ENCODE results near the gene CYYR1. TPM values are rescaled to one million over a fixed set of nuclear protein-coding genes. Genes with fewer than 3 reads are reported as not detected.

CYYR1 gene
- total RNA-seq, 2 experiments from 2014 or later = not detected

DNA sequence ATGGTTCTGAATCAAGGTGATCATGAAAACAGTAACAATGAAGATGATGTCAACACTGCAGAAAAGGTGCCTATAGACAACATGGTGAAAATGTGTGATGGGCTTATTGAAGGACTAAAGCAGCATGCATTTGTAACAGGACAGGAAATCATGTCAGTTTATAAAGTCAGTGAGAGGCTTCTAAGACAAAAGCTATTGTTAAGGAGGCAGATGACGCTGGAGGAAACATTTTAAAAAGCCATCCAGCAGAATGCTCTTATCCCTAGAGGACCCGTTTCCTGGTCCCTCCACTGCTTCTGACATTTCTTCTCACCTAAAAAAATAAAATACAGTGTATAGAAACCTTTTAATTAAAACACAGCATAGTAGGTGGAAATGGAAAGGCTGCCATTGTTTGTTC is 40.9 kb downstream of the CYYR1 start:
- Histone ChIP-seq H2AFZ (ENCODE audit: low read length) (no peak overlapping the region), H3K4me3 (ENCODE audit: low read depth, low read length, poor library complexity, severe bottlenecking) (no peak overlapping the region), H4K20me1 (ENCODE audit: insufficient read depth, low read length) (no peaks in the 10 kb centered on the region), H3K4me1 (ENCODE audit: insufficient read depth, low read length, poor library complexity, severe bottlenecking) (no peaks in the 10 kb centered on the region), H3K36me3 (ENCODE audit: insufficient read depth, low read length) (no peaks in the 10 kb centered on the region), H3K9me3 (ENCODE audit: low read length) (peaks cover 6% of the 10 kb centered on the region; the same call in 1 of the 2 replicates), H3K4me2 (ENCODE audit: low read length) (no peak overlapping the region), H3K27ac (ENCODE audit: low read depth, low read length, poor library complexity, severe bottlenecking) (no peak overlapping the region), H3K9me2 (ENCODE audit: insufficient read depth, low read length) (no peaks in the 10 kb centered on the region), H3K79me2 (ENCODE audit: insufficient read depth, low read depth, low read length) (no peaks in the 10 kb centered on the region)
- BruUV-seq (replicated peaks) = no TSS peak
- intact Hi-C loops (cut with micrococcal nuclease; ENCODE audit: unreplicated experiment) = no loop called here
- CTCF ChIA-PET (ENCODE audit: unreplicated experiment) = no interaction called here
- POLR2A ChIA-PET = no interaction called here
- no peak for DNase-seq (ENCODE audit: low spot score)
- TF ChIP-seq, protein P1, sequence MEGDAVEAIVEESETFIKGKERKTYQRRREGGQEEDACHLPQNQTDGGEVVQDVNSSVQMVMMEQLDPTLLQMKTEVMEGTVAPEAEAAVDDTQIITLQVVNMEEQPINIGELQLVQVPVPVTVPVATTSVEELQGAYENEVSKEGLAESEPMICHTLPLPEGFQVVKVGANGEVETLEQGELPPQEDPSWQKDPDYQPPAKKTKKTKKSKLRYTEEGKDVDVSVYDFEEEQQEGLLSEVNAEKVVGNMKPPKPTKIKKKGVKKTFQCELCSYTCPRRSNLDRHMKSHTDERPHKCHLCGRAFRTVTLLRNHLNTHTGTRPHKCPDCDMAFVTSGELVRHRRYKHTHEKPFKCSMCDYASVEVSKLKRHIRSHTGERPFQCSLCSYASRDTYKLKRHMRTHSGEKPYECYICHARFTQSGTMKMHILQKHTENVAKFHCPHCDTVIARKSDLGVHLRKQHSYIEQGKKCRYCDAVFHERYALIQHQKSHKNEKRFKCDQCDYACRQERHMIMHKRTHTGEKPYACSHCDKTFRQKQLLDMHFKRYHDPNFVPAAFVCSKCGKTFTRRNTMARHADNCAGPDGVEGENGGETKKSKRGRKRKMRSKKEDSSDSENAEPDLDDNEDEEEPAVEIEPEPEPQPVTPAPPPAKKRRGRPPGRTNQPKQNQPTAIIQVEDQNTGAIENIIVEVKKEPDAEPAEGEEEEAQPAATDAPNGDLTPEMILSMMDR (conservative IDR thresholded peaks at IDR 0.05; ENCODE audit: low read length) = no peak
- no peak for TF ChIP-seq EZH2phosphoT487 (IDR thresholded peaks at IDR 0.05; ENCODE audit: borderline replicate concordance, low read depth, low read length)

DNA sequence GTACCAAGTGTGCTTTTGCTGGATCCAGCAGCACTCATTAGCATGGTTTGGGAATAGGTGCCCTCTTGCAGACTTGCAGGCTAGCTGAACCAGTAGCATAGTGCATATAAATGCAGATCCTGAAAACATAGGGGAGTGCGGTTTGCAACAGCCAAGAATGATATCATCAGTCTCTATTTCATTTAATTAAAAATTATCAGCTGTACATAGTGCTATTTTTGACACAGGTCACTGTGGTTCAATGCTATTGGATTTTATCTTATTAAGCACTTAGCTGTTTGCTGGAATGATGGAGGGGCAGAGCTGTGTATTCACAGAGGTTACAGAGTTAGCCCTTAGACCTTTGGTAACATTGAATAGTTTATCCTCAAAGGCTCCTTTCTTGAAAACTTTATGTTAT is 43.6 kb downstream of the CYYR1 start:
- H3K4me3 ChIP-seq (ENCODE audit: low read depth, low read length, poor library complexity, severe bottlenecking) = no peak overlapping the region
- DNase-seq (ENCODE audit: low spot score) = no peak
- H2AFZ ChIP-seq (ENCODE audit: low read length) = no peak overlapping the region
- BruUV-seq (replicated peaks) = no TSS peak
- intact Hi-C loops (cut with micrococcal nuclease; ENCODE audit: unreplicated experiment) = no loop called here
- H3K4me2 ChIP-seq (ENCODE audit: low read length) = no peak overlapping the region
- no peaks in the 10 kb centered on the region for H3K9me3 ChIP-seq (ENCODE audit: low read length)
- H4K20me1 ChIP-seq (ENCODE audit: insufficient read depth, low read length) = no peaks in the 10 kb centered on the region
- CTCF ChIA-PET (ENCODE audit: unreplicated experiment) = no interaction called here
- no peak overlapping the region for H3K27ac ChIP-seq (ENCODE audit: low read depth, low read length, poor library complexity, severe bottlenecking)
- no peaks in the 10 kb centered on the region for H3K9me2 ChIP-seq (ENCODE audit: insufficient read depth, low read length)
- H3K4me1 ChIP-seq (ENCODE audit: insufficient read depth, low read length, poor library complexity, severe bottlenecking) = no peaks in the 10 kb centered on the region
- TF ChIP-seq, protein P1 (conservative IDR thresholded peaks at IDR 0.05; ENCODE audit: low read length) = no peak
- no peak for TF ChIP-seq EZH2phosphoT487 (IDR thresholded peaks at IDR 0.05; ENCODE audit: borderline replicate concordance, low read depth, low read length)
- no peaks in the 10 kb centered on the region for H3K36me3 ChIP-seq (ENCODE audit: insufficient read depth, low read length)
- H3K79me2 ChIP-seq (ENCODE audit: insufficient read depth, low read depth, low read length) = no peaks in the 10 kb centered on the region
- POLR2A ChIA-PET = no interaction called here

DNA sequence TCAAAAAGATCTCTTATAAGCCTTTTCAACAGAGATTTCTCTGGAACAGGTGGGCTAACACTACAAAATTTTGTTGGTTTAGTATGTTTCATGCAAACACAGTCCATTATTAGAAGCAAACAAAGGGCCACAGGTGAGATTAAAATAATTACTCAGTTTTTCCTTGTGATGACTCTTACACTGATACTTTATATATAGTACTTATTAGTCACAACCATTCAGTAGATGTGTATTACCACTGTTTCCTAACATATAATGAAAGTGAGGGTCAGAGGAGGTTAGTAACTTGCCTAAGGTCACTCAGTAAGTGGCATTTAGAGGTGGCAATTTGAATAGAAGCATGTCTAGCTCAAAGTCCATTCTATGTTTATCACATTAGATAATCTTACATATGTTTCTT is 44.2 kb downstream of the CYYR1 start:
- ChIA-PET POLR2A (interaction anchor here (0.5 kb wide), 1 partner anchor 424 kb away, joined by 4 read pairs; no protein-coding TSS in a partner anchor), CTCF (ENCODE audit: unreplicated experiment) (no interaction called here)
- H3K9me3 ChIP-seq (ENCODE audit: low read length) = no peaks in the 10 kb centered on the region
- no peaks in the 10 kb centered on the region for H3K79me2 ChIP-seq (ENCODE audit: insufficient read depth, low read depth, low read length)
- no peaks in the 10 kb centered on the region for H4K20me1 ChIP-seq (ENCODE audit: insufficient read depth, low read length)
- no TSS peak for BruUV-seq (replicated peaks)
- H2AFZ ChIP-seq (ENCODE audit: low read length) = no peak overlapping the region
- H3K4me2 ChIP-seq (ENCODE audit: low read length) = no peak overlapping the region
- TF ChIP-seq EZH2phosphoT487 (IDR thresholded peaks at IDR 0.05; ENCODE audit: borderline replicate concordance, low read depth, low read length) = no peak
- DNase-seq (ENCODE audit: low spot score) = no peak
- H3K4me1 ChIP-seq (ENCODE audit: insufficient read depth, low read length, poor library complexity, severe bottlenecking) = no peaks in the 10 kb centered on the region
- no peaks in the 10 kb centered on the region for H3K9me2 ChIP-seq (ENCODE audit: insufficient read depth, low read length)
- intact Hi-C loops (cut with micrococcal nuclease; ENCODE audit: unreplicated experiment) = no loop called here
- no peak overlapping the region for H3K27ac ChIP-seq (ENCODE audit: low read depth, low read length, poor library complexity, severe bottlenecking)
- H3K36me3 ChIP-seq (ENCODE audit: insufficient read depth, low read length) = no peaks in the 10 kb centered on the region
- no peak overlapping the region for H3K4me3 ChIP-seq (ENCODE audit: low read depth, low read length, poor library complexity, severe bottlenecking)
